HG02970 (cell line): Measurements from ENCODE around the gene CDRT15L2.
"Not testable (repeated sequence)": the region's sequence is repeated elsewhere in the genome, so short reads cannot be mapped to it uniquely, and the experiment has no call there.

Experiments
- ATAC-seq: cut with Tn5 transposase; IDR thresholded peaks from one replicate; pipeline ENCODE4 v1.9.1; 2021; ENCODE audit warnings: mild to moderate bottlenecking, moderate library complexity, moderate number of reproducible peaks; ENCODE audit not compliant: unreplicated experiment, low FRiP score

Gene CDRT15L2

DNA sequence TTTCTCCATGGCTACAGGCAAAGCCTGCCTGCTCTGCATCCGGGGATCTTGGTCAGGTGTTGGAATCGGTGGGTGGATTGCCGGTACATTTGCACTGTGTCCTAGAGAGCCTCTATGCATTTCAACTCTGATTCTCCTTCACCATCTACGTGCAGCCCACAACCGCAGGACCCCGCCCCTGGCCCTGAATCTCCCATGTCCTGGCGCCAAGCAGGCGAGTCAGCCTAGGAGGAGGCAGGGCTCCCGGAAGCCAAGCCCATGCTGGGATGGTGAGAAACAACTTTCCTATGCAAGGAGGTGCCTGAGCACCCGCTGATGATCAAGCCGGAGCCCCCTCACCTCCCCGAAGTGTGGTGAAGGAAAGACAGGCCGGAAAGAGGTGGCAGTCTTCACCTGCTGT lies 7.9 kb upstream of the CDRT15L2 start:
- ATAC-seq = not testable (repeated sequence)

DNA sequence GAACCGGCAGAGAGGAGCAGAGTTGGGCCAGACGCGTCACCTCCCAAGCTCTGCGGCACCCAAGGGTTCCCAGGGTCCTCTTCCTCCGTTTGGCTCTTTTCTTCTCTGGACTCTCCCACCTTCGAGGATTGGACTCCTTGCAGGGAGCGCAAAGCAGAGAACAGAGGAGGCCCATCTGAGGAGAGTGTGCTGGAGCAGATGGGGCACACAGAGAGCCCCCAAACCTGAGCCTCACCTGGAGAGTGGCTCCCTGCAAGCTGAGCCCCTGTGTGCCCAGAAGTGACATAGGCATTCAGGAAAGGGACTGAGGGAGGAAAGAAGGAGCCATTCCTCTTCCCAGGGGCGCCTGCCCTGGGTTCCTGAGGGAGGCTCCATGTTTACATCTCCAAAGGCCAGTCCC lies 6.3 kb upstream of the CDRT15L2 start:
- not testable (repeated sequence) for ATAC-seq

GRCh38 chr17:20575071-20575470 lies 4.5 kb upstream of the CDRT15L2 start:
- ATAC-seq = not testable (repeated sequence)

GRCh38 chr17:20583891-20584577 lies 4.5 kb downstream of the CDRT15L2 start:
- not testable (repeated sequence) for ATAC-seq

- not testable (repeated sequence) for ATAC-seq
These were observed 9.4 kb downstream of the CDRT15L2 start for GRCh38 chr17:20588744-20589453.

DNA sequence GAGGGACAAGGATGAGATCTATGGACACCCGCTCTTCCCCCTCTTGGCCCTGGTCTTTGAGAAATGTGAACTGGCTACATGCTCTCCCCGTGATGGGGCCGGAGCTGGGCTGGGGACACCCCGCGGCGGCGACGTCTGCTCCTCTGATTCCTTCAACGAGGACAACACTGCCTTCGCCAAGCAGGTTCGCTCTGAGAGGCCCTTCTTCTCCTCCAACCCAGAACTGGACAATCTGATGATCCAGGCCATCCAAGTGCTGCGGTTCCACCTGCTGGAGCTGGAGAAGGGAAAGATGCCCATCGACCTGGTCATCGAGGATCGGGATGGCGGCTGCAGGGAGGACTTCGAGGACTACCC lies 9.9 kb downstream of the CDRT15L2 start:
- not testable (repeated sequence) for ATAC-seq

DNA sequence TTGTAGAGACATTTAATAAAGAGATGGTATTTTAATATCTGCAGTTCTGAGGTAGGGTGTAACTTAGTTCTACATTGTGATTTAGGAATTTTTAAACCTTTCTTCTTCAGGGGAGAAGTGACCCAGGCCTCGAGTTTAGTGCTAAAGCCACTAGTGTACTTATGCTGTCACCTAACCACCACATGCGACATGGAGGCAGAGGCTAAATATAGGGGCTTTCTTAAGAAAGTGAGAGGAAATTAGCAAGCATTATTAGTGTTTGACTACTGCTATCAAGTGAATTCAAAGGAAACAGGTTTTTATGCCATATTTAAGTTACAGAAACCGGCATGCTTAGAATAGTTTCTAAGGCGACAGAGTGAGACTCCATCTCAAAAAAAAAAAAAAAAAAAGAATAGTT lies 11.5 kb downstream of the CDRT15L2 start:
- not testable (repeated sequence) for ATAC-seq

GRCh38 chr17:20605568-20605967 lies 26.0 kb downstream of the CDRT15L2 start:
- ATAC-seq = not testable (repeated sequence)

DNA sequence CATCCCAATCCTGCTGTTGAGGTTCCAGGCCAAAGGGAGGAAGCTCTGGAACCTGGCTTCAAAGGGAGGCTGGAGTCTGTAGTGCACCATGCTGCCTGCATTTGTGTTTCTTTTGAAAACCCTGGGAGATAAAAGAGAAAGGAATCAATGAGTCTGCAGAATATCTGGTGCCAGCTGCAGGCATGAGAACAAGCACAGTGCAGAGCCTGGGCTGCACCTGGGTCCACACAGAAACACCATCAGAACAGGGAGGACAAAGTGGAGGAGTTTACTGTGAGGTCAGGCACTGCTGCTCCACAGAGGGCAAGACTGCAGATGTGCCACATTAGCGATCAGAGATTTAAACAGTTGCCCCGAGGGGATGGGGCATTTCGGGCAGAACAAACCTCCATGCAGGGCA lies 30.0 kb downstream of the CDRT15L2 start:
- ATAC-seq = not testable (repeated sequence)

DNA sequence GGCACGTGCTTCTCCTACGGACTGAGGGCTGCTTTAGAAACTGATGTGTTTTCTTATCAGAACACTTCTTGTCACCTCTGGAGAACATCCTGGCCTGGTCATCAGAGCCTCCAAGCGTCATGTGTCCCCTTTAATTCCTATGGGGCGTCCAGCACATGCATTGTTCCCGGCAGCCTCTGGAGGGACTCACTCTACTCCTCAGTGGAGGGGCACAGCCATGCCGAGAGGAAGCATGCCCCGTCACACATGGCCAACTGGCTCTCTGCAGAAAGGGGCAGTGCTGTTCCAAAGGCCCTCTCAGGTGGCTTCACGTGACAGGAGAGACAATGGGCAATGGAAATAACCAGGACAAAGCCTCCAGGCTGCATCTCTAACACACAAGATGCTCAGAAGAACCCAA lies 31.8 kb downstream of the CDRT15L2 start:
- no peak for ATAC-seq

GRCh38 chr17:20612635-20613034 lies 33.1 kb downstream of the CDRT15L2 start:
- ATAC-seq = no peak

- no peak for ATAC-seq
These were observed 33.7 kb downstream of the CDRT15L2 start for GRCh38 chr17:20613248-20613647.

DNA sequence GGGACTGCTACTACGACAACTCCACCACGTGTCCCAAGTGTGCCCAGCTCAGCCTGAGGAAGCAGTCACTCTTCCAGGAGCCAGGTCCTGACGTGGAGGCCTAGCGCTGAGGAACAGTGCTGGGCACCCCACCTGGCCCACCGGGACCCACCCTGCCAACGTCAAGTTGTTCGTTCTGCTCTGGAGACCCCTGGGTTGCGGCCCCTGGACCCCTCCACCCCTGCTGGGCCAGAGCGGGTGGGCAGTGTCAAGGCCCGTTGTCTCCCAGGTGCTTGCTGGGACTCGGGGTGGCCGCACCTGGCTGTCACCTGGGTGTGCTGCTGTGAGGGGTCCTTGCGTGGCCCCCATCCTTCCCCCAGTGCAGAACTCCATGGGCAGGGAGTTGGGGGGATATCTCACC lies 34.4 kb downstream of the CDRT15L2 start:
- no peak for ATAC-seq

- not testable (repeated sequence) for ATAC-seq
These were observed 35.9 kb downstream of the CDRT15L2 start for GRCh38 chr17:20615461-20615860.
